Smooth muscle cell of the brain vasculature (primary cell): Measurements from ENCODE around the gene TSPAN17.
"Not testable (repeated sequence)": the region's sequence is repeated elsewhere in the genome, so short reads cannot be mapped to it uniquely, and the experiment has no call there.

Source experiments
- DNase-seq: peaks from one replicate; pipeline ENCODE4 v3.0.0-alpha.2; 2012; ENCODE audit warnings: low read depth, low spot score

TSPAN17 gene, protein sequence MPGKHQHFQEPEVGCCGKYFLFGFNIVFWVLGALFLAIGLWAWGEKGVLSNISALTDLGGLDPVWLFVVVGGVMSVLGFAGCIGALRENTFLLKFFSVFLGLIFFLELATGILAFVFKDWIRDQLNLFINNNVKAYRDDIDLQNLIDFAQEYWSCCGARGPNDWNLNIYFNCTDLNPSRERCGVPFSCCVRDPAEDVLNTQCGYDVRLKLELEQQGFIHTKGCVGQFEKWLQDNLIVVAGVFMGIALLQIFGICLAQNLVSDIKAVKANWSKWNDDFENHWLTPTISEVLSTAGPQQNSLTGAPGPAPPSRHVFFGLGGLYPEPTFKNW

DNA sequence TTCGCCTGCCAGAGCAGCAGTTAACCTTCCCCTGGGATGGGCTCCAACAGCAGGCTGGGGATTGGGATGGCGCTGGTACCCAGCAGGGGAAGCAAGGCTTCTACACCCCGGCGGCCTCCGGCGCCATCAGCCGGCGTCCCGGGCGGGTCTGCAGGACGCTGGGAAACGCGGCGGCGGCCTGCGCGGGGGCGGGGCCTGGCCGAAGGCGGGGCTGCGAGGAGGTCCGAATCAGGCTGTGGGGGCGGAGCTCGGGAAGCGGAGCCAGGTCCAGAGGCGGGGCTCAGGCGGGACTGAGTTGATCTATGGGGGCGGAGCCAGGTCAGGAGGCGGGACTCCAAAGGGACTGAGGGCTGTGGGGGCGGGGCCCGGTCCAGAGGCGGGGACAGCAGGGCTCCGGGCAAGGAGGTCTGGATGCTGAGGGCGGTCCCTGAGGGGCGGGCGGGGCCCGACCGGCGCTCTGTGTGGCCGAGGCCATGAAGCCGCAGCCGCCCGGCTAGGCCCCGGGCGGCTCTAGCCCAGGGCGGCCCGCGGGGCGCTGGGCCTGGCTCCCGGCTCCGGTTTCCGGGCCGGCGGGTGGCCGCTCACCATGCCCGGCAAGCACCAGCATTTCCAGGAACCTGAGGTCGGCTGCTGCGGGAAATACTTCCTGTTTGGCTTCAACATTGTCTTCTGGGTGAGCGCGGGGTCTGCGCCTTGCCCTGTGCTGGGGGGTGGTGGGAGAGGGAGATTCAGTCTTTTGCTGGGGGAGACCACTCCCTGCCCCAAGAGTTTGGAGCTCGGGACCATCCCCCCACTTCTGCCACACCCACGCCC is at the start of gene TSPAN17:
Gene TSPAN17 (plus strand): TSS at position 455 of the 813 bp plus-strand sequence. CDS start 132 bp downstream, at position 587.
- DNase-seq: peak; percentile 96

DNA sequence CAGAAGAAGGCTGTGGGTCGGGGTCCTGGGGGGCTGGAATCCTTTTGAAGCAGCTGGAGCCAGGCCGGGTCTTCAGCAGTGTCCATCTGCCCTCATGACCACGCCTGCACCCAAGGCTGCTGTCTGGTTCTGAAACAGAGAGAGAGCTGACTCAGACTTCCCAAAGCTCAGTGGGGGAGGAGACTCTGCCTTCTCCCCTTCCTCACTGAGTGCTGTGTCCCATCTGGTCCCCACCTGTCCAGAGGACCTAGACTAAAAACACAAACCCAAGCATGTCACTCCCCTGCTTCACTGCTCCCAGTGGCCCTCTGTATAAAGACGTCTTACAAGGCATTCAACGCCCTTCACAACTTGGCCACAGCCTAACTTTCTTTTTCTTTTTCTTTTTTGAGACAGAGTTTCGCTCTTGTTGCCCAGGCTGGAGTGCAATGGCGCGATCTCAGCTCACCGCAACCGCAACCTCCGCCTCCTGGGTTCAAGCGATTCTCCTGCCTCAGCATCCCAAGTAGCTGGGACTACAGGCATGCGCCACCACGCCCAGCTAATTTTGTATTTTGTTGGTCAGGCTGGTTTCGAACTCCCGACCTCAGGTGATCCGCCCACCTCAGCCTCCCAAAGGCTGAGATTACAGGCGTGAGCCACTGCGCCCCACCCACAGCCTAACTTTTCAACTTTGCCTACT is 47.4 kb upstream of the TSPAN17 start:
- DNase-seq: not testable (repeated sequence)

DNA sequence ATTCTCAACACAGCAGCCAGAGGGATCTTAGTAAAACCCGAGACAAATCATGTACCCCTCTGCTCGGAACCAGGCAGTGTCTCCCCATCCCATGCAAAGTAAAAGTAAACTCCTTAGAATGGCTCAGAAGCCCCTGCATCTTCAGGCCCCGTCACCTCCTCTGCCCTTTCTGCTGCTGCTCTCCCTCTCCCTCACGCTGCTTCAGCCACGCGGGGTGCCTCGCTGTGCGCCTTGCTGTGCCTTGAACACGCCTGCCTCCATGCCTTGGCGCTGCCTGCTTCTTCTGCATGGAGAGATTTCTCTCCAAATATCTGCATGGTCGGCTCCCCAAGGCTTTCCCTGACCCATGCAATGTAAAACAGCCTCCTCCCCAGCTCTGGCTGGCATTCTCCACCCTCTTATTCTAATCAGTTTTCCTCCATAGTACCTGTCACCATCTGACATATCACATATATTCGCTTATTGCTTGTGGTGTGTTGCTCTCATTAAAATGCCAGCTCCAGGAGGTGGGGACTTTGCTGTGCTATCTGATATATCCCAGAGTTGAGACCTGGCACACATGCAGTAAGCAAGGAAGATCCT is 45.3 kb upstream of the TSPAN17 start:
- DNase-seq: no peak

DNA sequence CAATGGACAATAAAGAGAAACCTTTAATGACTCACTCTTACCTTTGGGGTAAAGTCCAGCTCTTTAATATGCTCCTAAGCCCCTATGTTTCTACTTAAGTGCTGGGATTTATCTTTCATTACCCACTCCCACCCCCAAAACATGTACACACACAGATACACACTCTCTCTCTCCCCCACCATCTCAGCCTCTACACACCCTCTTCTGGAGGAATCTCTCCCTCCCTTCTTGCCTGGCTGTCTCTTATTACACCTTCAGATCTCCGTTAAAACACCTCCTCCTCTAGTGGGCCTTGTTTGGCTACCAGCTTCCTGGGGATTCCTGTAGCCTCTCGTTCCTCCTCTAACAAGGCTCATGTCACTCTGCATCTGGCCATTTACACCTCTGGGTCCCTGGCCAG is 44.2 kb upstream of the TSPAN17 start:
- DNase-seq: no peak

DNA sequence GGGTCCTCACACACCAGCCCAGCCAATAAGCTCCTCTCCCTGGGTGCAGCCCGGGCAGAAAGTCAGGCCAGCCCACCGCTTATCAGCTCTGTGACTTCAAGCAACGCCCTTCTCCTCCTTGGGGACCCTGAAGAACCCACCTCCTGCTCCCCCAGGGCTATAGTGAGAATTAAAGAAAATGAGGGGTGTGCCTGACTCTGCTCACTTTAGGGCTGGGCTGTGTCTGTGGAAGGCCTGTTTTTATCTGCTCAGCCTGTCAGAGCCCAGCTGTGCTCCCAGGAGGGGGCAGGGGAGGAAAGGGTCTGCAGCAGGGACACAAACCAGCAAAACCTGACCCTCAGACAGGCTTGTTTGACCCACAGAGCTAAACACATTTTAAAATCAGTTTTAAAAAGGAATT is 41.3 kb upstream of the TSPAN17 start:
- DNase-seq: no peak

DNA sequence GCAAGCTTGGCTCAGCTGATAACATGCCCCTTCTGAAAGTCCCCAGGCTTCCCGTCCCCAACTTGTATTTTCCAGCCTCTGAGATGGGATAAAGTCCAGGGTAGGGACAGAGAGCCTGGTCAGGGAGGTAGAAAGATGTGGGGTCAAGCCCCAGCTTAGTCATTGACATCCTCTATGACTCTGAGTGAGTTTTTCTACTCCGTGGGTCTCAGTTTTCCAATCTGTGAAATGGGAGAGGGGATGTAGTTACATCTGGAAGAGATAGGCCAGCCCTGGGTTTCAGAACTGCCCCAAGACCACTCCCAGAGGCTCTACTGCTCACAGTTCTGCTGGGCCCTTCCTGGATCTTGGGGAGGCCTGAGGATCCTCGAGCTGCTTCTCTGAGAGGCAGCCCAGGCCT is 40.4 kb upstream of the TSPAN17 start:
- no peak for DNase-seq

DNA sequence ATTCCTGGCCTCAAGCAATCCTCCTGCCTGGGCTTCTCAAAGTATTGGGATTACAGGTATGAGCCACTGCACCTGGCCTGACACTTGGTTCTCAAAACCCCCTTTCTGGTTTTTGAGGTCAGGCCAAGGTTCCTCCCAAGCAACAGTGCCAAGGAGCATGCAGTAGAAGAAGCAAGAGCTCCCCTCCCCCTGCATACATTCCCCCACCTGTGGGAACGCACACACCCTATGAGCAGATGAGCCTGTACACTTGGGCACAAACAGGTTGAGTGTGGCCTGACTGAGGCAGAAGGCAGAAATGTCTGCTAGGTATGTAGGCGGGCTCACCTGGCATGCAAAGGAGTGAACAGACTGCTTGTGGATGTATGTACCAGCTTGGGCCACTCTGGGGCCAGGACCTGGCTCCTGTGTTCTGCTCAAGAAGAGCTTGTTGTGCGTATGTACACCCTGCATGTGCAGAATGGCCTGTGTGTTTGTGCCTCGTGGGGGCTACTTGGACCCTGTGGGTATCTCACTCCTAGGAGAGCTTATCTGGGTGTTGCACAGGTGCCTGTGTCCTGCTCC is 39.1 kb upstream of the TSPAN17 start:
- DNase-seq: no peak

DNA sequence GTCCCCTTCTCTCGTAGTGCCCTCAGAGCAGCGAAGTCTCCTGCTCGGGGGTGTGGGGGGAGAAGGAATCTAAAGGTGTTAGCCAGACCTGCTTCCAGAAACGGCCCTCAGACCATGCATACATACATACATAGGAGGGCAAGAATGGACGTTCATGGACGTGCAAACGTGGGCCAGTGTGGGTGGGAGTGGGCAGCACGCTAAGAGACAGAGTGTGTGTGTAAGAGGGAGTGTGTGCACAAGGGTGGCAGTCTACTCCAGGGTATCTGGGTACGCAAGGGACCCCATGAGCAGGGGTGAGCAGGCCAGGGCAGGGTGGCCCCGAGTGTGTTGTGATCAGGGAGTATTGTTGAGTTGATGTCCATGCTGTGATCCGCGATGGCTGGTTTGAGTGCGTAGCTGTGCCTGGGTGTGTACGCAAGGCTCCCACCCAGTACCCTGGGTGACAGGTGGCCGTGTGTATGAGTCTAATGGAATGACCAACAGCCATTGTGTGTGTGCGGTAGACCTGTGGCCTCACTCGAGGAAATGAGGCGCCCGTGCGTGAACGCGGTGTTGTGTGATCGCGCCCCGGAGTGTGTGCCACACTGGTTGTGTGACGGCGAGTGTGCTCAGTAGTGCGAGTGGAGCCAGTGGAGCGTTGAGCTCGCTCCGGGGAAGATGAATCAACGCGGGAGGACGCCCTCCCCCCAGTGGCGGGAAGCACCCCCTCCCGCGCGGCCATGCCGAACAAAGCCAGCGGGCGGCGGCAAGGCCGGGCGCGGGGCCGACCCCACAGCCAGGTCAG is 38.2 kb upstream of the TSPAN17 start:
- DNase-seq: no peak

DNA sequence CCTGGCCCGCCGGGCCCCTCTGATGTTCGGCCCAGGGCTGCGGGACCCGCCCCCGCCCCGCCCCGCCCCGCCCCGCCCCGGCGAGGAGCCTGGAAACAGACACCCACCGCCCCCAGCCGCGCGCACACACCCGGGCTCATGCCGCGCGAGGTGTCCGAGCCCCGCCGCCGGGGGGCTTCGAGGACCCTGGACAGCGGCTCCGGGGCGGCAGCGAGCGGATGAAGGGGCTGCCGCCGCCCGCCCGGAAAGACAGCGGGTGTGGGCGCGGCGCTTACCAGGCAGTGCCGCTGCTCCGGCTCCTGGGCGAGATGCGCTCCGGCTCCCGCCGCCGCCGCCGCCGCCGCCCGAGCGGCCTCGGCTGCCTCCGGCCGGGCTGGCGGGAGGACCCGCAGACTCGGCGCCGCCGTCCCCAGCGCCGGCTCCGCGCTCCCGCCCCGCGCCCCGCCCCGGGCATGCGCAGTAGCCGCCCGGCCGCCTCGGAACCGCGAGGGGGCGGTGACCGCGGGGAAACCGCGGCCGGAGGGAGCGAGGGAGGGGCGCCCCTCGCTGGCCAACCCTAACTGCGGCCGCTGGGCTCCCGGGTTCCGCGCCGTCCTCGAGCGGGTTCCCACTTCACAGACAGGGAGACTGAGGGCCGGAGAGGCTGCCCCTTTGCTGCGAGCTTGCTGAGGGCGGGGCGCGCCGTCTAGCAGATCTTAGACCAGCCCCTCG is 37.4 kb upstream of the TSPAN17 start, which contains the start of gene GPRIN1:
Gene GPRIN1 (minus strand): TSS at position 433 of the 711 bp plus-strand sequence. CDS start 10,322 bp downstream, outside the sequence.
- DNase-seq: no peak

DNA sequence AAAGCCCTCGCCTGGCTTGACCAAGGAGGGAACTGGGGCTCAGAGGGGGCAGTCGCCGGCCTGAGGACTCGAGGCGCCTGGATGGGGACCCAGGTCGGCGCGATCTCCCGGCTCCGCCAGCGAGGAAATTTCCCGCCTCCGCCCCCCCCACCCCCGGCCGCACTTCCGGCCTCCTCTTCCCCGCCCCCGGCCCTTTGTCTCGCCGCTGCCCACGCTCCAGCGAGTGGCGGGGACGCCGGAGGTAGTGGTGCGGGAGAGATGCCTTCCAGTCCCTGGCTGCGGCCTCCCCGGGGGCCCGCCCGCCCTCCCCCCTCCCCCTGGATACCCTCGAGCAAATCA is 36.9 kb upstream of the TSPAN17 start:
- DNase-seq: no peak

DNA sequence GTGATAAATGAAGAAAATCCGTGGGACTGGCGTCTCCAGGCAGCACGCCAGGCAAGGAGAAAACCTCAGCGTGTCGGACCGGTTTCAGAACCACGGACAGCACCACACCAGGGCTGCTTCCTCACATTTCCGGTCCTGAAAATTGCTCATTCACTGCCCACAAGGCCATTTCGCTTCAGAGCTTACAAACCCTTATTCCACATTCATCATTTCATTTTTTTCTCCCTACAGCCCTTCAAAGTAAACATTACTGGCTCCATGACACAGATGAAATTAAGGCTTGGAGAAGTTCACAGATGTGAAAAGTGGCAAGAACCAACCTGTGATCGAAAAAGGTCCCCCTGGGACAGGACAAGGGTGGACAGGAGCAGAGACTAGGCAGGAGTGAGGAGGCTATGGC is 35.8 kb upstream of the TSPAN17 start:
- DNase-seq: peak; percentile 53

DNA sequence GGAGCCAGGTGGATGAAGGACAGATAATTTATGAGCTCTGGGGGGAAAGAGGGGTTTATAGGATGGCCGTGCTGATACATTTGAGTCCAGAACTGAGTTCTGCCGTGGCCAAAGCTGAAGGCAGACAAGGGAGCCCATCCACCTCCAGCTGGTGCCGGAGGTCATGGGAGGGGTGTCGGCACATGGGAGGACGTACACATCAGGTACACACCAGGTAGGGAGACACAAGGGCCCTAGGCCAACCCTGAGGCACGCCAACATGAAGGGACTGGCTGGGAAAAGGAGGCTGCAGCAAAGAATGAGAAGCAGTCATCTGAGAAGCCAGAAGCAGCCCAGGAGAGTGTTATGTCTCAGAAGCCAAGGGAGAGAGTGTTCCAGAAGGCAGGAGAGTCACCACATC is 35.3 kb upstream of the TSPAN17 start:
- no peak for DNase-seq

DNA sequence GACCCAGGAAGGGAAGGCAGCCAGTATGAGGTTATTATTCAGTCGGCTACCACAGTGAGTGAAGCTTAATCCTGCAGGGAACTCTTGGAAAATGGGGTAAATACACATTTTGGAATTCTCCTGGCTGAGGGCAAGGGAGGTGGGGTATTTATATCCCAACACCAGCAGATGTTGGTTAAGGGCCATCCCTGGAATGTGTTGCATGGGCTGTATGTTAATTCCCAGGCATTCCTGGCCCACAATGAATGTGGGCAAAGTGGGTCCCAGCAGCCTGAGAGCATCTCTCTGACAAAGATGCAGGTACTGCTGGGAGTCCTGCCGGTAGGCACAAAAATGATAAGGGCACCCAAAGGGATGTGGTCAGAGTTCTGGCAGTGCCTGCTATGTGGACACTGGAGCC is 34.4 kb upstream of the TSPAN17 start:
- DNase-seq: no peak

DNA sequence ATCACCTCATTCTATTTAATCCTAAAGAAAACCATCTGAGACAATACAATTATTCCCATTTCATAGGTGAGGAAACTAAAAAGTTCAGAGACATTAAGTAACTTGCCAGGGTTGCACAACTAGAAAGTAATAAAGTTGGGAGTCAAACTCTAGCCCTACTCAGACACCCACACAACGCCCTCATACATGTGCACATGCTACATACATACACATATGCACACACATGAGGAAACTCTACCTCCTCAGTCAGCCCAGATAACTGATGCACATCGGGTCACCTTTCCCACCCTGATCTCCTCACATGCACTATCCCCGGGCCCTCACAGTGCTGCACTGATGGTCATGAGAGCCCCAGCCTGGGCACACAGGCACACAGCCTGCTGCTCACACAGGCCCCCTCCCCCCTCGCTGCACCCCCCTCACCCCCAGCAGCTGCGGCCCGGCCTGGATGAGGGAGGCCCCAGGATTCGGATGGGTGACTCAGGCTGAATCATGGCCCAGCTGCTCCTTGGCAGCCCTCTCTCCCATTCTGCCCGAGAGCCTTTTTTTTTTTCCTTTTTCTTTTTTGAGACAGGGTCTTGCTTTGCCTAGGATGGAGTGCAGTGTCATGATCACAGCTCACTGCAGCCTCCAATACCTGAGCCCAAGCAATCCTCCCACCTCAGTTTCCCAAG is 32.3 kb upstream of the TSPAN17 start:
- no peak for DNase-seq

DNA sequence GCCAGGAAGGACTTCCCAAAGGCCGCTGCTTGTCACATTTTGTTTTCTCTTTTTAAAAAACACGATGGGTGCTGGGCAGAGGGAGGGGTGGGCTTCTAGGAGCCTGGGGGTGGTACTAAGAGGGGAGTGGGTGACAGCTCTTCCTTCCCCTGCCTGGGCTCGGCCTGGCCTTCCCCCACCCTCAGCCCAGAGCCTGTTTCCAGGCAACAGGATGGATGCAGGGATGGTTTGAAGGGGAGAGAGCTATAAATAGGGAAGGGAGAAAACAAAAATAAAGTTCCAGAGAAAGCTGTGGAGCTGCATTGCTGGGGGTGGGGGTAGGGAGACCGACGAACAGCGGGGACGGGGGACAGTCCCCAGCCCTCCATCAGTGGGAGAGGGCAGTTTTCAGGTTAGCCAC is 30.8 kb upstream of the TSPAN17 start:
- no peak for DNase-seq

DNA sequence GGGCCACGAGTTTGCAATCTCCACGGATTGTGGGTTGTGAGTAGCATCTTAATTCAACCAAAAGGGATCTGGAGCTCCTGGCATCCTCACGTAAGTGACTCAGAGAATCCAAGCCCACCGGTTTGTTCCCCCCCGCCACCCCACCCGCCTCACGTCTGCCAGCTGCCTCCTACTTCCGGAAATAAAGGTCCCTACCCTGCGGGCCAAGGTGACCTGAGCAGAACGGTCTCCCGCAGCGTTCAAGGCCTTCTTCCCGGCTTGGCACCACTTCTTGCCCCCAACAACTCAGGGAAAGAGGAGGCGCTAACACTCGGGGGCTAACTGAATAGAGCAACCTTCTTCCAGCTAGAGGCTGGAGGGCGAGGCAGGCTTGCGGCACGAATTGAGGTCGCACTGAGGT is 28.5 kb upstream of the TSPAN17 start:
- no peak for DNase-seq

DNA sequence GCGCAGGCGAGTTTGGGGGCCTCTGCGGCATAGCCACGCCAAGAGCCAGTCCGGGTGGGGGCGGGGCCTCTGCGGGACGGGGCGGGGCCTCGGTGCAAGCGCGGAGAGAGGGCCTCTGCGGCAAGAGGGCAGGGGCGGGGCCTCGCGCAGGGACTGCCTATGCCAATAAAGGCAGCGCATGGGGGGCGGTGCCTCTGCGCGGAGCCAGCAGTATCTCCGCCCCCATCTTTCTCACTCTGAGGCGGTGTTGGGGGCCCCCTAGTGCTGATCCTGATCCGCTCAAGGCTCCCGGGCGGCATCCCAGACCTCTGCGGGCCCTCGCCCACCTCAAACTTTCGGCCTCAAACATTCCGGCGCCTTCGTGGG is 28.1 kb upstream of the TSPAN17 start:
- DNase-seq: no peak

DNA sequence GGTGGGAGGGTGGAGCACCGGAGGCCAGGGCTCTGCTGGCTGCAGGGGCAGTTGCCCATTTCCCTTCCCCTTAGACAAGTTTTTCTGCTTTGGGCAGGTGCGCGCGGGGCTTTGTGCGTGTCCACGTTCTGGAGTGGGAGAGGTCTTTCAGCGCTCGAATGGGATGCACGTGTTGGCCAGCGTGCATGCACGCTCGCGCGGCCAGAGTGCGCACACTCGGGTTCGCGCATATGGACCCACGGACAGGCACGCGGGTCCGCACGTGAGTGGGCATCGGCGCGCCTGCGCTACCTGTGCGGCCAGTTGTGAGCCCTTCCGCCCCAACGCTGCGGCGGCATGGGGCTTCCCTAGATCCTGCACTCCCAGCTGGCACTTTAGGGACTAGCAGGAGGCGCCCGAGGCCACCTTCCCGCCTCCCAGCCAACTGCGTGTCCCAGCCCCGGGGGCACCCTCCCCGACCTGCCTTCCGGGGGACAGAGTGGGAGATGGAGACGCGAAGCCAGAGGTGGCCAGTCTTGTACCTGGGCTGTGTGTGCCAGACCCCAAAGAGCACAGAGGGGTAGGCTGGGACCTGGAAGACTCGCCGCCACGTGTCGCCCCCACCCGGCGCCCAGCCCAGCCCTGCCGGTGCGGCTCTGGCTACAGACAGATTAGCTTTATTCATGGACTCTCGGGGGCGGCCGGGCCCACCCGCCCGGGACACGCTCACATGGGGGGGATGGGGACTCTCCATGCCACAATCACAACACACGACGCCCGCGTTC is 27.5 kb upstream of the TSPAN17 start:
- DNase-seq: no peak

DNA sequence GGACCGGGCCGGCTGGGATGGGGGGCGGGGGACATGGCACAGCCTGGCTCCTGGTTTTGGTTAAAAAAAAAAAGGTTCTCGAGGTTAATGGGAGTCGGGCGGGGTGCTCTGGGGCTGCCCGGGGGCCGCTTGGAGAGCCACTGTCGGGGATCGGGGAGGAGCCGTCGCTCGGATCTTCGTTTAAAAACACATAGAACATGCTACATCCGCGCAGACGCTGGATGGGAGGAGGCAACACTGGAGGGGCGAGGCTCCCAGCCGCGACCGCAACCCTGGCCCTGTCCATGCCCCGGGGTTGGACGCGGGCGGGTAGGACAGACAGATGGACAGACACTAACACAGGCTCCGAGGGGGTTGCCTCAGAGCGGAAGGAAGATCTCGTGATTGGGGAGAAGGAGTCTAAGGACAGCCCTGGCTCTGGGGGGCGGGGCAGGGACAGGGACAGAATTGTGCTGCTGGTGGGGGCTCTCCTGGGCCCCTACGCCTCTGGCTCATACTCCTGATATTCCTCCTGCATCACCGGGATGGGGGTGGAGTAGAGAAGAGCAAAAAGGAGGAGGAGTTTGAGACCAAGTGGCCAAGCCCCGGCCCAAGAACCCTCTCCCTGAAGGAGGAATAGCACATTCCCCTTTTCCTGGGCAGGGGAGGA is 26.8 kb upstream of the TSPAN17 start:
- DNase-seq: no peak
